ENCODE results near the gene CITED1. TPM values are rescaled to one million over a fixed set of nuclear protein-coding genes. Genes with fewer than 3 reads are reported as not detected.

Gene CITED1
- total and polyA plus RNA-seq, 2 of the 13 experiments (the other 11 are each of a cell fraction or from before 2014, with no cell fraction given) = 0.09 TPM; not detected in 1

GRCh38 chrX:72255445-72255844 is 50.3 kb downstream of the CITED1 start:
- no peak overlapping the region for H3K9ac ChIP-seq (ENCODE audit: insufficient read depth, low read depth, low read length)
- H3K4me2 ChIP-seq (ENCODE audit: low read depth, low read length) = no peak overlapping the region
- ChIA-PET CTCF (ENCODE audit: low intra/inter-chr PET ratio, low total read pairs) (no interaction called here), POLR2A (no interaction called here)
- no peak for TF ChIP-seq ARHGAP35 (CRISPR knock-in tag; IDR thresholded peaks at IDR 0.05; ENCODE audit: borderline replicate concordance)
- TF ChIP-seq ZBTB2 (CRISPR knock-in tag; IDR thresholded peaks at IDR 0.05; ENCODE audit: low read depth) = no peak
- no peak for TF ChIP-seq ZNF550 (CRISPR knock-in tag; IDR thresholded peaks at IDR 0.05; ENCODE audit: borderline replicate concordance)
- no peak for TF ChIP-seq TIGD3 (CRISPR knock-in tag; IDR thresholded peaks at IDR 0.05; ENCODE audit: borderline replicate concordance)
- no peak for TF ChIP-seq CEBPZ (IDR thresholded peaks at IDR 0.05; ENCODE audit: low read length)
- no peak for TF ChIP-seq SAP130 (CRISPR knock-in tag; IDR thresholded peaks at IDR 0.05; ENCODE audit: low read depth)
- no peak for TF ChIP-seq ZFP82 (CRISPR knock-in tag; IDR thresholded peaks at IDR 0.05; ENCODE audit: borderline replicate concordance)
- TF ChIP-seq MXD4 (CRISPR knock-in tag; IDR thresholded peaks at IDR 0.05) = no peak
- no peak for FAIRE-seq
- H3K27me3 ChIP-seq (ENCODE audit: control insufficient read depth in 1 of 2, insufficient read depth in 2 of 2, low read length in 2 of 2) = no peaks in the 10 kb centered on the region
- no peak for ATAC-seq
- in situ Hi-C loops (cut with HindIII; ENCODE audit: extremely low pct_ligation_motif_present, low pct_unique_long_range_greater_than_20kb) = no loop called here
- H4K20me1 ChIP-seq (ENCODE audit: insufficient read depth, low read length) = no peaks in the 10 kb centered on the region
- H3K27ac ChIP-seq (ENCODE audit: extremely low read length, insufficient read depth, low read length) = no peak overlapping the region
- H2AFZ ChIP-seq (ENCODE audit: low read length) = no peak overlapping the region
- no peak overlapping the region for H3K4me3 ChIP-seq (replicated peaks in 1 of 3; ENCODE audit: insufficient read depth in 1 of 3, low read depth in 2 of 3, low read length in 3 of 3)
- no peak for DNase-seq (ENCODE audit: low spot score)
- intact Hi-C loops (cut with micrococcal nuclease; ENCODE audit: unreplicated experiment) = no loop called here
- H3K79me2 ChIP-seq (ENCODE audit: insufficient read depth, low read length) = no peaks in the 10 kb centered on the region
- no peaks in the 10 kb centered on the region for H3K36me3 ChIP-seq (replicated peaks in 1 of 2; ENCODE audit: control insufficient read depth in 1 of 2, insufficient read depth in 2 of 2, low read length in 2 of 2)
- 90% methylated on average over 11 of the region's 24 CpGs for WGBS (ENCODE audit: low lambda C conversion rate)
- peaks cover 22% of the 10 kb centered on the region for H3K4me1 ChIP-seq (ENCODE audit: insufficient read depth, low read length)
- no peaks in the 10 kb centered on the region for H3K9me3 ChIP-seq (ENCODE audit: low read length)
- BruUV-seq (replicated peaks) = no TSS peak
